HepG2 (cell line): ENCODE data around the gene EBP. TPM values are rescaled to one million over a fixed set of nuclear protein-coding genes. Genes with fewer than 3 reads are reported as not detected.
"Not testable (repeated sequence)": the region's sequence is repeated elsewhere in the genome, so short reads cannot be mapped to it uniquely, and the experiment has no call there.

Experiments used
- ATAC-seq: fragments of 200-7000 bp; cut with Tn5 transposase; 3 replicates; pipeline ENCODE4 v1.9.1; 2020; ENCODE audit warnings: mild to moderate bottlenecking, moderate library complexity
- BruUV-seq: library from RNA; stranded (reverse); fragments of 400-500 nt; replicated peaks from 2 replicates; lab custom pipeline; 2021; lab: Mats Ljungman, UMichigan
- CTCF ChIA-PET: fragments of 300-600 bp; formaldehyde crosslinking; extraction: SDS; loops from one replicate; lab custom pipeline; 2021; ENCODE audit warnings: low total read pairs, inconsistent platforms, low intra/inter-chr PET ratio; lab: Yijun Ruan, JAX
- POLR2A ChIA-PET: fragments of 350-600 bp; sonication (Branson Sonifier 250); formaldehyde crosslinking; loops from one replicate; lab custom pipeline; 2020; ENCODE audit warnings: antibody characterized with exemption, inconsistent platforms; lab: Yijun Ruan, JAX
- DNase-seq: peaks from one replicate; pipeline ENCODE4 v3.0.0-alpha.2; 2015; ENCODE audit warnings: low spot score
- FAIRE-seq: peaks from 3 replicates; lab custom pipeline; 2011; peaks lifted over from hg19 to GRCh38; lab: Jason Lieb, UNC
- H2AFZ ChIP-seq: one replicate; pipeline ENCODE4 v1.6.1; 2011; ENCODE audit warnings: low read length, inconsistent platforms
- H3K27ac ChIP-seq: fragments of 300-600 bp; 3 replicates; pipeline ENCODE4 v1.8.0; 2011; ENCODE audit warnings: mixed run types, mild to moderate bottlenecking, mixed read lengths, low read length, inconsistent platforms; ENCODE audit not compliant: insufficient read depth; ENCODE audit errors: extremely low read length
- H3K27me3 ChIP-seq, 2 experiments: fragments of 200-600 bp in 1 of 2; 2 replicates in 1 of 2; 3 replicates in 1 of 2; pipeline versions ENCODE4 v1.6.0 to v1.8.0; 2011; ENCODE audit warnings: low read length in 2 of 2, mild to moderate bottlenecking in 2 of 2, moderate library complexity in 2 of 2, inconsistent platforms in 1 of 2; ENCODE audit not compliant: insufficient read depth in 2 of 2, control insufficient read depth in 1 of 2
- H3K36me3 ChIP-seq, 2 experiments: fragments of 200-600 bp in 1 of 2; replicated peaks in 1 of 2; 2 replicates in 1 of 2; 3 replicates in 1 of 2; pipeline versions ENCODE4 v1.5.1 to v1.8.0; 2011; ENCODE audit warnings: low read length in 2 of 2, inconsistent platforms in 1 of 2; ENCODE audit not compliant: insufficient read depth in 2 of 2, control insufficient read depth in 1 of 2
- H3K4me1 ChIP-seq: 2 replicates; pipeline ENCODE4 v1.5.1; 2012; ENCODE audit warnings: low read length, inconsistent platforms; ENCODE audit not compliant: insufficient read depth
- H3K4me2 ChIP-seq: 2 replicates; pipeline ENCODE4 v1.6.0; 2011; ENCODE audit warnings: low read depth, low read length, inconsistent platforms
- H3K4me3 ChIP-seq, 3 experiments: fragments of 200-600 bp in 1 of 3; sonication (generic), shearing (Covaris generic) in 1 of 3; replicated peaks in 1 of 3; 2 replicates each; pipeline ENCODE4 v1.5.1; 2011 to 2016; ENCODE audit warnings: low read length in 3 of 3, inconsistent platforms in 2 of 3, low read depth in 2 of 3, mild to moderate bottlenecking in 2 of 3, control low read depth in 1 of 3, mixed read lengths in 1 of 3; ENCODE audit not compliant: insufficient read depth in 1 of 3
- H3K79me2 ChIP-seq: one replicate; pipeline ENCODE4 v1.6.1; 2011; ENCODE audit warnings: low read length, inconsistent platforms; ENCODE audit not compliant: insufficient read depth
- H3K9ac ChIP-seq: 2 replicates; pipeline ENCODE4 v1.6.0; 2011; ENCODE audit warnings: mild to moderate bottlenecking, low read depth, low read length, inconsistent platforms; ENCODE audit not compliant: insufficient read depth
- H3K9me3 ChIP-seq: 2 replicates; pipeline ENCODE4 v1.5.1; 2012; ENCODE audit warnings: mild to moderate bottlenecking, low read length
- H4K20me1 ChIP-seq: 2 replicates; pipeline ENCODE4 v1.6.0; 2011; ENCODE audit warnings: inconsistent platforms, mild to moderate bottlenecking, low read length, moderate library complexity; ENCODE audit not compliant: insufficient read depth
- KDM1A ChIP-seq: IDR thresholded peaks from 2 replicates; pipeline ENCODE4 v1.6.1; 2016; ENCODE audit warnings: missing compliant biosample characterization
- MTF1 ChIP-seq: sonication (generic); formaldehyde crosslinking; IDR thresholded peaks from 2 replicates; pipeline ENCODE4 v1.5.0; 2020; ENCODE audit warnings: missing genetic modification reagents
- NBN ChIP-seq: fragments of 450-650 bp; conservative IDR thresholded peaks from 2 replicates; pipeline ENCODE4 v1.6.1; 2017
- POLR2G ChIP-seq: fragments of 200-400 bp; formaldehyde crosslinking; IDR thresholded peaks from 2 replicates; pipeline ENCODE4 v1.6.1; 2018; ENCODE audit warnings: mild to moderate bottlenecking, low read depth, low read length, moderate library complexity
- RAD21 ChIP-seq: fragments of 450-650 bp; formaldehyde crosslinking; IDR thresholded peaks from 2 replicates; pipeline ENCODE4 v1.5.0; 2020; ENCODE audit warnings: mild to moderate bottlenecking
- ZNF761 ChIP-seq: sonication (generic); formaldehyde crosslinking; conservative IDR thresholded peaks from 2 replicates; pipeline ENCODE4 v1.4.0; 2020; ENCODE audit warnings: mild to moderate bottlenecking, missing genetic modification reagents
- WGBS: methylation state at CpG from one replicate; pipeline ENCODE4 v1.1.6; 2017; ENCODE audit warnings: low lambda C conversion rate; 5-methylcytosine and 5-hydroxymethylcytosine counted together
- in situ Hi-C: cut with HindIII; loops from 2 replicates; pipeline ENCODE4 v1.10.0; 2017; ENCODE audit warnings: low pct_unique_long_range_greater_than_20kb; ENCODE audit not compliant: extremely low pct_ligation_motif_present
- intact Hi-C: fragments of 100-400 bp; cut with micrococcal nuclease; formaldehyde crosslinking; loops from one replicate; pipeline ENCODE4 v1.10.0; 2022; ENCODE audit not compliant: unreplicated experiment
- polyA plus RNA-seq, 8 experiments: library from polyadenylated mRNA; depleted of rRNA in 3 of 8; stranded (reverse) in 7 of 8; unstranded in 1 of 8; fragments of >200 nt; fragmentation: Illumina TruSeq in 4 of 8; extraction: Trizol in 4 of 8; gene quantifications; 2 replicates each; pipeline versions ENCODE4 v1.2.1 to v1.2.3, GENCODE V29; 2011 to 2016; ENCODE audit warnings: low read depth in 4 of 8, missing spikeins in 1 of 8, mixed read lengths in 1 of 8; ENCODE audit not compliant: insufficient read depth in 1 of 8
- total RNA-seq, 5 experiments: library from RNA; depleted of rRNA; stranded (reverse); fragments of >200 nt; fragmentation: Illumina TruSeq; extraction: Trizol; gene quantifications; 2 replicates each; pipeline ENCODE4 v1.2.3, GENCODE V29; 2016; ENCODE audit warnings: low read depth in 1 of 5
- TF ChIP-seq, protein P1 (sequence below): sonication (generic); formaldehyde crosslinking; IDR thresholded peaks from 2 replicates; pipeline ENCODE4 v1.4.0; 2020; ENCODE audit warnings: missing genetic modification reagents

The EBP gene
- total and polyA plus RNA-seq, 2 of the 13 experiments (the other 11 are each of a cell fraction or from before 2014, with no cell fraction given) = 106 to 260 TPM

DNA sequence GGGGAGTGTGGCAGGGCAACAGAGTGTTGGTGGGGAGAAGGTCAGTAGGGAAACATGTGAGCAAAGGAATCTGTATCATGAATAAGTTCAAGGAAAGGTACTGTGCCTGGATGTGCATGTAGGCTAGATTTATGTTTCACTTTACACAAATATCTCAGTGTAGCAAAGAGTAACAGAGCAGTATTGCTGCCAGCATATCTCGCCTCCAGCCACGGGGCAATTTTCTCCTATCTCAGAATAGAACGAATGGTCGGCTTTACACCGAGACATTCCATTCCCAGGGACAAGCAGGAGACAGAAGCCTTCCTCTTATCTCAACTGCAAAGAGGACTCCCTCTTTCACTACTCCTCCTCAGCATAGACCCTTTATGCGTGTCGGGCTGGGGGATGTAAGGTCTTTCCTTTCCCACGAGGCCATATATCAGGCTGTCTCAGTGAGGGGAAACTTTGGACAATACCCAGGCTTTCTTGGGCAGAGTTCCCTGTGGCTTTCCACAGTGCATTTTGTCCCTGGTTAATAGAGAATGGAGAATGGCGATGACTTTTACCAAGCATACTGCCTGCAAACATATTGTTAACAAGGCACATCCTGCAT lies 34.2 kb downstream of the EBP start:
- H3K9me3 ChIP-seq, H3K9ac ChIP-seq, CTCF ChIA-PET, H4K20me1 ChIP-seq, H3K79me2 ChIP-seq, H3K27me3 ChIP-seq, H3K4me1 ChIP-seq, FAIRE-seq, H3K4me2 ChIP-seq, POLR2A ChIA-PET, H3K4me3 ChIP-seq, ATAC-seq, intact Hi-C loops, DNase-seq, H3K27ac ChIP-seq, H2AFZ ChIP-seq, BruUV-seq, in situ Hi-C loops, H3K36me3 ChIP-seq: not testable (repeated sequence)
- 89% methylated on average over 8 of the region's 9 CpGs for WGBS

DNA sequence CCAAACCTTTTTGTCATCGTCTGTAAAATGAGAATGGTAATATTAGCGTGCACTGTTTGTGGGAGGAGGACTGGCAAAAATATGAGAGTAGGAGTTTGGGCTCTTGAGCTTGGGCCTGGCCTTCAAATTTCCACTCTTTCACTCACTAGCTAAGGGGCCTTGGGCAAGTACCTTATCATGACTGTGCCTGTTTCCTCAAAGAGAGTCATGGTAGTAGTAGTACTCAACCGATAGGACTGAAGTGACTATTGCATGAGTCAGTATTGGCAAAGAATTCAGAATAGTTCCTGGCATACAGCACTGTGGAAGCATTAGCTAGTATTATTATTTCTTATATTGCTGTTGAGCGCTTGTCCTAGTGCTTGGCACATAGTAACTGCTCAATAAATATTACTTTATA lies 36.7 kb downstream of the EBP start:
- ATAC-seq (no peak), DNase-seq (no peak), FAIRE-seq (no peak)
- 88% methylated on average over 4 of the region's 4 CpGs for WGBS
- Histone ChIP-seq H3K27ac (no peak overlapping the region), H3K9me3 (no peaks in the 10 kb centered on the region), H2AFZ (no peak overlapping the region), H3K4me2 (no peak overlapping the region), H3K4me1 (no peaks in the 10 kb centered on the region), H3K79me2 (no peaks in the 10 kb centered on the region), H3K9ac (no peak overlapping the region), H4K20me1 (no peaks in the 10 kb centered on the region), H3K27me3 (no peaks in the 10 kb centered on the region), H3K36me3 (peaks cover 5 to 12% of the 10 kb centered on the region in 2 experiments; a peak in 2 of 5 replicates), H3K4me3 (no peak overlapping the region)
- ChIA-PET POLR2A (no interaction called here), CTCF (no interaction called here)
- no TSS peak for BruUV-seq
- intact Hi-C loops = no loop called here
- in situ Hi-C loops = no loop called here
- TF ChIP-seq POLR2G = no peak
- TF ChIP-seq ZNF761 (CRISPR knock-in tag) = no peak
- no peak for TF ChIP-seq MTF1 (CRISPR knock-in tag)
- no peak for TF ChIP-seq KDM1A (CRISPR knock-in tag)
- TF ChIP-seq, protein P1, sequence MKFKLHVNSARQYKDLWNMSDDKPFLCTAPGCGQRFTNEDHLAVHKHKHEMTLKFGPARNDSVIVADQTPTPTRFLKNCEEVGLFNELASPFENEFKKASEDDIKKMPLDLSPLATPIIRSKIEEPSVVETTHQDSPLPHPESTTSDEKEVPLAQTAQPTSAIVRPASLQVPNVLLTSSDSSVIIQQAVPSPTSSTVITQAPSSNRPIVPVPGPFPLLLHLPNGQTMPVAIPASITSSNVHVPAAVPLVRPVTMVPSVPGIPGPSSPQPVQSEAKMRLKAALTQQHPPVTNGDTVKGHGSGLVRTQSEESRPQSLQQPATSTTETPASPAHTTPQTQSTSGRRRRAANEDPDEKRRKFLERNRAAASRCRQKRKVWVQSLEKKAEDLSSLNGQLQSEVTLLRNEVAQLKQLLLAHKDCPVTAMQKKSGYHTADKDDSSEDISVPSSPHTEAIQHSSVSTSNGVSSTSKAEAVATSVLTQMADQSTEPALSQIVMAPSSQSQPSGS = no peak
- TF ChIP-seq NBN = no peak
- TF ChIP-seq RAD21 (CRISPR knock-in tag) = no peak
